ENCODE results near the gene SLC26A9. TPM values are rescaled to one million over a fixed set of nuclear protein-coding genes. Genes with fewer than 3 reads are reported as not detected.

SLC26A9 gene
- total and polyA plus RNA-seq, 2 experiments from 2014 or later = not detected

GRCh38 chr1:205930799-205931281 is 12.4 kb downstream of the SLC26A9 start:
- H3K27me3 ChIP-seq (replicated peaks; ENCODE audit: insufficient read depth) = no peaks in the 10 kb centered on the region
- H3K4me1 ChIP-seq (ENCODE audit: insufficient read depth) = peaks cover 27% of the 10 kb centered on the region
- no peaks in the 10 kb centered on the region for H3K36me3 ChIP-seq (ENCODE audit: low read depth)
- H3K9me2 ChIP-seq (ENCODE audit: insufficient read depth) = no peaks in the 10 kb centered on the region
- H4K20me1 ChIP-seq (ENCODE audit: insufficient read depth) = no peaks in the 10 kb centered on the region
- no peak for DNase-seq
- H3F3A ChIP-seq (ENCODE audit: insufficient read depth) = peaks cover 33% of the 10 kb centered on the region
- no peak for TF ChIP-seq EZH2 (IDR thresholded peaks at IDR 0.05; ENCODE audit: insufficient read depth, poor library complexity, severe bottlenecking)
- TF ChIP-seq EZH2phosphoT487 (IDR thresholded peaks at IDR 0.05; ENCODE audit: insufficient read depth, low read depth) = no peak
- H3K9me3 ChIP-seq (ENCODE audit: low read depth) = no peaks in the 10 kb centered on the region
- WGBS, 2 experiments (ENCODE audit: low coverage in 1 of 2, low lambda C conversion rate in 2 of 2, missing lambda C conversion rate in 2 of 2) = 69 to 77% methylated on average over 4 of the region's 4 CpGs
- H3K4me2 ChIP-seq (ENCODE audit: unreplicated experiment) = no peak overlapping the region
- no peak overlapping the region for H3K9ac ChIP-seq
- in situ Hi-C loops (cut with MboI) = no loop called here
- no peaks in the 10 kb centered on the region for H3K79me2 ChIP-seq (ENCODE audit: insufficient read depth)
- H2AFZ ChIP-seq = no peak overlapping the region
- H3K27ac ChIP-seq = no peak overlapping the region
- no peak overlapping the region for H3K4me3 ChIP-seq

GRCh38 chr1:205930195-205930577 is 13.1 kb downstream of the SLC26A9 start:
- Histone ChIP-seq H3K27me3 (replicated peaks; ENCODE audit: insufficient read depth) (no peaks in the 10 kb centered on the region), H3K36me3 (ENCODE audit: low read depth) (no peaks in the 10 kb centered on the region), H3K9me3 (ENCODE audit: low read depth) (no peaks in the 10 kb centered on the region), H3K27ac (no peak overlapping the region), H3F3A (ENCODE audit: insufficient read depth) (peaks cover 38% of the 10 kb centered on the region), H3K9ac (no peak overlapping the region), H3K4me1 (ENCODE audit: insufficient read depth) (peaks cover 27% of the 10 kb centered on the region), H3K4me3 (no peak overlapping the region), H4K20me1 (ENCODE audit: insufficient read depth) (no peaks in the 10 kb centered on the region), H3K79me2 (ENCODE audit: insufficient read depth) (no peaks in the 10 kb centered on the region), H2AFZ (no peak overlapping the region), H3K4me2 (ENCODE audit: unreplicated experiment) (no peak overlapping the region), H3K9me2 (ENCODE audit: insufficient read depth) (no peaks in the 10 kb centered on the region)
- TF ChIP-seq EZH2phosphoT487 (IDR thresholded peaks at IDR 0.05; ENCODE audit: insufficient read depth, low read depth) = no peak
- no peak for TF ChIP-seq EZH2 (IDR thresholded peaks at IDR 0.05; ENCODE audit: insufficient read depth, poor library complexity, severe bottlenecking)
- in situ Hi-C loops (cut with MboI) = no loop called here
- DNase-seq = no peak
- WGBS, 2 experiments (ENCODE audit: low coverage in 1 of 2, low lambda C conversion rate in 2 of 2, missing lambda C conversion rate in 2 of 2) = 95 to 100% methylated on average over 1 of the region's 1 CpG

GRCh38 chr1:205929496-205930194 is 13.6 kb downstream of the SLC26A9 start:
- Histone ChIP-seq H3K9me2 (ENCODE audit: insufficient read depth) (no peaks in the 10 kb centered on the region), H3K4me1 (ENCODE audit: insufficient read depth) (peaks cover 27% of the 10 kb centered on the region), H3K36me3 (ENCODE audit: low read depth) (no peaks in the 10 kb centered on the region), H3K4me3 (no peak overlapping the region), H3F3A (ENCODE audit: insufficient read depth) (peaks cover 36% of the 10 kb centered on the region), H3K79me2 (ENCODE audit: insufficient read depth) (no peaks in the 10 kb centered on the region), H3K9me3 (ENCODE audit: low read depth) (no peaks in the 10 kb centered on the region), H2AFZ (no peak overlapping the region), H3K27ac (no peak overlapping the region), H3K9ac (no peak overlapping the region), H4K20me1 (ENCODE audit: insufficient read depth) (no peaks in the 10 kb centered on the region), H3K27me3 (replicated peaks; ENCODE audit: insufficient read depth) (no peaks in the 10 kb centered on the region), H3K4me2 (ENCODE audit: unreplicated experiment) (no peak overlapping the region)
- DNase-seq = no peak
- in situ Hi-C loops (cut with MboI) = no loop called here
- 93% methylated on average over 19 of the region's 19 CpGs for WGBS, 2 experiments (ENCODE audit: low coverage in 1 of 2, low lambda C conversion rate in 2 of 2, missing lambda C conversion rate in 2 of 2)
- TF ChIP-seq EZH2 (IDR thresholded peaks at IDR 0.05; ENCODE audit: insufficient read depth, poor library complexity, severe bottlenecking) = no peak
- TF ChIP-seq EZH2phosphoT487 (IDR thresholded peaks at IDR 0.05; ENCODE audit: insufficient read depth, low read depth) = no peak

- Histone ChIP-seq H3K4me1 (ENCODE audit: insufficient read depth) (peaks cover 14% of the 10 kb centered on the region), H3F3A (ENCODE audit: insufficient read depth) (peaks cover 26% of the 10 kb centered on the region), H3K4me3 (no peak overlapping the region), H3K9me3 (ENCODE audit: low read depth) (no peaks in the 10 kb centered on the region), H3K79me2 (ENCODE audit: insufficient read depth) (no peaks in the 10 kb centered on the region), H3K27ac (no peak overlapping the region), H3K9me2 (ENCODE audit: insufficient read depth) (no peaks in the 10 kb centered on the region), H3K9ac (no peak overlapping the region), H3K27me3 (replicated peaks; ENCODE audit: insufficient read depth) (no peaks in the 10 kb centered on the region), H3K4me2 (ENCODE audit: unreplicated experiment) (no peak overlapping the region), H4K20me1 (ENCODE audit: insufficient read depth) (no peaks in the 10 kb centered on the region), H3K36me3 (ENCODE audit: low read depth) (no peaks in the 10 kb centered on the region), H2AFZ (no peak overlapping the region)
- DNase-seq = no peak
- in situ Hi-C loops (cut with MboI) = no loop called here
- 95% methylated on average over 5 of the region's 5 CpGs for WGBS, 2 experiments (ENCODE audit: low coverage in 1 of 2, low lambda C conversion rate in 2 of 2, missing lambda C conversion rate in 2 of 2)
- TF ChIP-seq EZH2 (IDR thresholded peaks at IDR 0.05; ENCODE audit: insufficient read depth, poor library complexity, severe bottlenecking) = no peak
- no peak for TF ChIP-seq EZH2phosphoT487 (IDR thresholded peaks at IDR 0.05; ENCODE audit: insufficient read depth, low read depth)
Observed at GRCh38 chr1:205928317-205928716, 14.9 kb downstream of the SLC26A9 start.
